GM18520 (cell line): ENCODE measurements around the gene MPC2.
"Not testable (repeated sequence)": the region's sequence is repeated elsewhere in the genome, so short reads cannot be mapped to it uniquely, and the experiment has no call there.

ENCODE experiments used
- ATAC-seq: cut with Tn5 transposase; IDR thresholded peaks from one replicate; pipeline ENCODE4 v1.9.1; 2021; ENCODE audit not compliant: unreplicated experiment

The MPC2 gene

DNA sequence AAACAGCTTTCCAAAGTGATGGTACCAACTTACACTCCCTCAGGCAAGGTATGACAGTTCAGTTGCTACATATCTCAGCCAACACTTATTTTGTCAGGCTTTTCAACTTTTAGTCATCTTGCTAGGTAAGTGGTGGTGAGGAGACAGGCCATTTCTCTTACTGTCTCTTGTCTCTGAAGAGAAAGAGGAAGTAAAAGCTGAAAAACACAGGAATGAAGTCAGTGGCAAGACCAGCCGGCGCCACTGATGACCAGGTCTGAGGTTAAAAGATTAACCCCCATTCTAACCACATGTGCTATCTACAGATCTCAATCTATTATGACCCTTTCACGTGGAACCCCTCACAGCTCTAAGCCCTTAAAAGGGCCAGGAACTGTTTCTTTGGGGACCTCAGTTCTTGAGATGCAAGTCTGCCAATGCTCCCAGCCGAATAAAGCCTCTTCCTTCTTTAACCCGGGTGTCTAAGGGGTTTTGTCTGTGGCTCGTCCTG, 27.1 kb downstream of the MPC2 start:
- ATAC-seq: no peak

- ATAC-seq: no peak
Measured at GRCh38 chr1:167905671-167906070, 31.2 kb downstream of the MPC2 start.

DNA sequence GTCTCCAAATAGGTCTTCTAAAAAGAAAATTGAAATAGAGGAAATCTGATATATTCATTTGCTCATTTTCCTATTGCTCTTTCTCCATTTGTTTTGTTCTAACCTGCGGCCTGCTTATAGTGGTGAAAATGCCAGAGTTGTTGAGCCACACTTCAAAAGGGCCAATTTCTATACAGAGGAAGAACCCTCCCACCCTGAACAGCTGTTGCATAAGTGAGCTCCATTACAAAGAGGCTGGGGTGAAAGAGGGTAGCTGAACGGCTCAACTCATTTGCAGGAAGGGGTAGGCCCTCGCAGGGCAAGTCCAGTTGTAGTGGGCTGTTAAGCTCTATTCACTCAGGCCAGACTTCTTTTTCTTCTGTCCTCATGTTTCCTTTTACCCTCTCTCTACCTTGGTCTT, 31.7 kb downstream of the MPC2 start:
- no peak for ATAC-seq

- ATAC-seq: no peak
Measured at GRCh38 chr1:167904652-167905130, 32.2 kb downstream of the MPC2 start.

DNA sequence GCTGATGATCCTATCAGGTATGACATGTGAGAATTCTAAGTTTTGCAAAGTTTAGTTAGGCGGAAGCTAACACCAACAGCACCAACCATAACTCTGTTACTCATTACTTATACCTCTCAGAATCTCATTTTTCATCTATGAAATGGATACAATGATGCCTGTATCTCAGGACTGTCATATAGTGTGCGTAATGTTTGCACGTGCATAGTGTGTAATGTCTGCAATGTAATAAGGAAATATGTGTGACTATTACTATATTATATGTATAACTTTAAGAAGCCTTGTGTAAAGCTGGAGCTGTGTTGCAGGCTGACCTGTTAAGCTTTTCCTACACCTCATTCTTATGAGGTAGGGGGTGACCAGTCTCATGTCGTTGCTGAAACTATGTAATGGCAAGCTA, 36.0 kb downstream of the MPC2 start:
- no peak for ATAC-seq

GRCh38 chr1:167899253-167899681, 37.6 kb downstream of the MPC2 start:
- peak; percentile 69 for ATAC-seq

GRCh38 chr1:167898578-167899222, 38.2 kb downstream of the MPC2 start:
- no peak for ATAC-seq

DNA sequence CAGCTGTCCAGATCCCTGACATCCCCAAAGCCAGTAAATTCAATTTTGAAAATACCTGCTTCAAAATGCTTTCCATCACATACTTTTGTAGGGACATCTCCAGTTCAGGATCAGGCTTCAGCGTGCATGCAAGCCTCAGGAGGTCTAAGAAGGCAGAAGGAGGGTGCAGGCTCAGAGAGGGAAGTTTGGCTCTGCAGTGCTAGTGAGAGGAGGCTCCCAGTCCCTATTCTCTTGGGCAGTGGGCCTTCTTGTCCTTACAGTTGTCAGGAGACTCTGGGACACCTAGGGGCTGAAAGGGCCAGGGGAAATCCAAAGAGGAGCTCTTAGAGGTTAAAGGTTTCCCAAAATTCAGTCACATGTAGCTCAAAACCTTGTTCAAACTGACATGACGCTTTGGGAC, 43.1 kb downstream of the MPC2 start:
- ATAC-seq: no peak

GRCh38 chr1:167890400-167890799, 46.5 kb downstream of the MPC2 start:
- ATAC-seq: no peak

GRCh38 chr1:167887187-167887586, 49.7 kb downstream of the MPC2 start:
- not testable (repeated sequence) for ATAC-seq

DNA sequence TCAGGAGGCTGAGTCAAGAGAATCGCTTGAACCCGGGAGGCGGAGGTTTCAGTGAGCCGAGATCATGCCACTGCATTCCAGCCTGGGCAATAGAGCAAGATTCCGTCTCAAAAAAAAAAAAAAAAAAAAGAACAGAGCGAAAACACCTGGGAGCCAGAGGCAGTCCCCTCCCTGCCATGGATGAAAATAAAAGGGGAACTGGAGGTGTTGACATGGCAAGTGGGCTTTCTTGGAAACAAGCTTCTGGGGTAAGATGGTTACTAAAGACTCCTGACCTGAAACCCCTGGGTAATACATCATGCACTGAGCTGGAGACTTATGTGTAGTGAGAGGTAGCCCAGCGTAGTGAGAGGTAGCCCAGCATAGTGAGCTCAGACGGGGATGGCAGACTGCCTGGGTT, 54.5 kb downstream of the MPC2 start:
- ATAC-seq: no peak

- ATAC-seq: no peak
Measured at GRCh38 chr1:167881786-167882185, 55.1 kb downstream of the MPC2 start.

DNA sequence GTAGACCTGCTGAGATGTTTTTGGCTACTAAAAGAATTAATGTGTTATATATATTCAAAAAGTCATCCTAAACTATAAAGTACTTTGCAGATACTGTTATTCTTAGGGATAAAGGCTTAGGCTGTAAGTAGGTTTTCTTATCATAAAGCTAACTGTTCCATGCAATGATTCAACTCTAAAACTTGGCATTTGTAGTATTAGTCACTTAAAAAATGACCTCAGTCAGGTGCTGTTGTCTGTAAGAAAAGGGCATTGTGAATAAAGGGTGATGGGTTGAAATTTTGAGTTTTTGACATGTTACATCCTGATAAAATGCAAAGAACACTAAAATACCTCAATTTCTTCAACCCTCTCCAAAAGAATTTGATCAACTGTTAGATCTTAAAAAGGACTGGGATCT, 55.8 kb downstream of the MPC2 start:
- ATAC-seq: no peak

DNA sequence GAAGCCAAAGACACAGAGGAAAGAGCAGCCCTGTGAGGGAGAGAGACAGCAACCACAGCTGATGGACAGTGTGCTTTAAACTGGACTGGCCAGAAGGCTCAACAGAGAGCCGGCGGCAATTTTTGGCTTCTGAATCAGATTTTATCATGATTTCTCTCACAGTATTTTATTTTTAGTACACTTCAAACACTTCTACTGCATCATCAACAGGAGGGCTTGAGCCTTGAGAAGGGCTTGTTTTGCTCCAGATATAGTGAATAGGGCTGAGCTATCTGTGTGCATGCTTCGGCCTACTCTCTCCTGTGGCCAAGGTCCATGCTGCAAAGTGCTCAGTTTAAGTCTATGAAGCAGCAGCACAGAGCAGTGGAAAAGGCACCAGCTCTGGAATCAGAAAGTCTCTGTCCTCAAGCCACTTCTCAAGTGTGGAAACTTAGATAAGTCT, 56.3 kb downstream of the MPC2 start:
- ATAC-seq: no peak

GRCh38 chr1:167879508-167879907, 57.4 kb downstream of the MPC2 start:
- ATAC-seq: no peak

GRCh38 chr1:167878372-167879160, 58.3 kb downstream of the MPC2 start:
- ATAC-seq: no peak

DNA sequence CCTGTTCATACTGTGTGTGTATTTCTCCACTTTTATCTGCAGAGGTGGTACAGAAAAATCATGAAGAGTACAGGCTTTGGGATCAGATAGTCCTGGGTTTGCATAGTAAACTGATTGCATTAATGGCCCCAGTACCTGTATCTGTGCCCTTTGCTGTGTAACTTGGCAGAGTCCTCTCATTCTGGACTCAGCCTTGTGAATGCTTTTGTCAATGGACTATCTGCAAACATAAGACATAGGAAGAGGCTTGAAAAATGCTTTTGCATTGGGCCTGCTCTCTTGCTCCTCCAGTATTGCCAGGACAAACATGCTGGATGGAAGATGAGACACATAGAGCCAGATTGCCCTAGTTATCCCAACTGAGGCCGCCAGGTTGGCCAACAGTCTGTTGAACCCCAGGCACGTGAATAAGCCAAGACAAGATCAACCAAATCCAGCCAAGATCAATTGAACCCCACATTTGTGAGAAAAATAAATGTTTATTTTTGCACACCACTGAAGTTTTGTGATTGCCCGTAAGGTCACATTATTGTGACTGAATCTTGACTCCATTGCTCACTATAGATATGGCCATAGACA, 60.2 kb downstream of the MPC2 start:
- no peak for ATAC-seq

- ATAC-seq: no peak
Measured at GRCh38 chr1:167871331-167871730, 65.5 kb downstream of the MPC2 start.

DNA sequence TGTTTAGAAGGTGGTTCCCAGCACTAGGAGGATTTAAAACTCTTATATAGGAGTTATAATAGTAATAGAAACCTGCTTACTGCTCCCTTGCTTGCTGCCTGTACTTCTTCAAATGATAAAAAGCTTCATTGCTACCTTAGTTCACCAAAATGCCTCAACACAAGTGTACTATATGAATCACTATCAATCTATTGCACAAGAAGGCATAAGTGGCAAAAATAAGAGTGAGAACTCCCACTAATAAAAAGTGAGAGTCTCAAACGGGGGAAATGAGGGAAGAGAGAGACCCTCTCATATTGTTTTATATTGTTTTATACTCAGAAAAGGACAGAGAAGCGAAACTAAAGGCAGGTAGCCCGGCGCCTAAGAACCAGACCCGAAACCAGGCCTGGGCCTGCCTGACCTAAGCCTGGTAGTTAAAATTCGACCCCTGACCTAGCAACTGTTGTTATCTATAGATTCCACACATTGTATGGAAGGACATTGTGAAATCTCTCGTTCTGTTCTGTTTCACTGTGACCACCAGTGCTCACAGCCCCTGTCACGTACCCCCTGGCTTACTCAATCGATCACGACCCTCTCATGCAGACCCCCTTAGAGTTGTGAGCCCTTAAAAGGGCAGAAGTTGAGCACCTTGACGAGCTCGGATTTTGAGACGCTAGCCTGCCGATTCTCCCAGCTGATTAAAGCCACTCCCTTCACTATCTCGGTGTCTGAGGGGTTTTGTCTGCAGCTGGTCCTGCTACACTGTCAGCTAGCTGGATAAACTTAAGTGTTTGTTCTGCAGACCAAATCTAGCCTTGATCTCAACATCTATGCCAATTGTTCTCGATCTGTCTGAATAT, 67.5 kb downstream of the MPC2 start:
- not testable (repeated sequence) for ATAC-seq

DNA sequence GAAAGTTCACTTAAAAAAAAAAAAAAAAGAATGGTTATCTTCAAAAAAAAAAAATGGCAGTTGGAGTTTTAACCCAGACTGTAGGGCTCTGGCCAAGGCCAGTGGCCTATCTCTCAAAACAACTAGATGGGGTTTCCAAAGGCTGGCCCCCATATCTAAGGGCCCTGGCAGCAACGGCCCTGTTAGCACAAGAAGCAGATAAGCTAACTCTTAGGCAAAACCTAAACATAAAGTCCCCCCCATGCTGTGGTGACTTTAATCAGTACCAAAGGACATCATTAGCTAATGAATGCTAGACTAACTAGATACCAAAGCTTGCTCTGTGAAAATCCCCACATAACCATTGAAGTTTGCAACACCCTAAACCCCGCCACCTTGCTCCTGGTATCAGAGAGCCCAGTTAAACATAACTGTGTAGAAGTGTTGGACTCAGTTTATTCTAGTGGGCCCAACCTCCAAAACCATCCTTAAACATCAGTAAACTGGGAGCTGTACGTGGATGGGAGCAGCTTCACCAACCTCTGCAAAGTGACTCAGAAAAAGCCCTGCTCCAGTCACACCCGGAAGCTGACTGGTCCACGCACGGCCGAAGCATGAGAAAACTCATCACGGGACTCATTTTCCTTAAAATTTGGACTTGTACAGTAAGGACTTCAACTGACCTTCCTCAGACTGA, 70.0 kb downstream of the MPC2 start:
- not testable (repeated sequence) for ATAC-seq
